ENCODE results near the gene RABEP1. TPM values are rescaled to one million over a fixed set of nuclear protein-coding genes. Genes with fewer than 3 reads are reported as not detected.

The RABEP1 gene
- total and polyA plus RNA-seq, 2 donors from 2014 or later, result 21.1 to 47.6 TPM

DNA sequence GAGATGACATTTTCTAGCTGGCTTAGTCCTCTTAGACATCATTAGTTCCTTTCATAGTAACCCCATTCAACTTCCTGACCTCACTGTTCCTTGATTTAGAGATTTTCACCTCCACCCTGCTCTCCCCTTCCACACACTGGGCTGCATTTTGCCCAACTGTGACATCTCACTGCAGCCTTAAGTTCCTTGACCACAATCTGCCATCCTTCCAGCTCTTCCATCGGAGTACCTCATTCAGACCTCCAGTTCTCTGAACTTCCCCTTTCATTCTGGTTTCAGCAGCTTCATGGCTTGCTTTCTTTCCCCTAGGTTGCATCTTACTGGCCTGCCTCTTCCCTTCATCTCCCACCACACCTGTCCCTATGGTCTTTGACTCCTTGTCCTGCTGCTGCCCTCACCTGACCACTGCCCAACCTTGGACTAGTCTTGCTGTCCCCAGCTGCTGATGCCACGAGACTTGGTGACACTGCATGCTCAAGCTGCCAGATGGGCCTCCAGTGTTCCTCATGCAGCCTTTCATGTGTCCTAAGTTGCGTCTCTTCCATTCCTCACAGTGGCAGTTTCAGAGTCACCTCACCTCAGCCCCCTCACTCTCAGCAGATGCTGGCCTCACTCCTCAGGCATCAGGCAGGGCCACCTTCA lies 96.6 kb downstream of the RABEP1 start:
- intact Hi-C loops (cut with DNase I), result no loop called here
- no peak for DNase-seq
- peaks cover 20 to 53% (median 46%) of the 10 kb centered on the region in 3 donors for H3K36me3 ChIP-seq (ENCODE audit: control insufficient read depth in 2 of 3, insufficient read depth in 3 of 3, low read length in 3 of 3)
- H3K4me3 ChIP-seq (ENCODE audit: low read length in 3 of 3), result no peak overlapping the region
- H3K27me3 ChIP-seq (ENCODE audit: control insufficient read depth, insufficient read depth, low read length), result no peaks in the 10 kb centered on the region
- no peak overlapping the region for H3K9ac ChIP-seq (ENCODE audit: low read length in 3 of 3)
- no peak for FAIRE-seq
- H3K4me1 ChIP-seq (ENCODE audit: control insufficient read depth in 2 of 3, insufficient read depth in 2 of 3, low read depth in 1 of 3, low read length in 3 of 3), result no peaks in the 10 kb centered on the region
- no peaks in the 10 kb centered on the region for H3K9me3 ChIP-seq (ENCODE audit: control insufficient read depth in 2 of 3, insufficient read depth in 1 of 3, low read length in 3 of 3)
- H3K27ac ChIP-seq (ENCODE audit: low read depth in 2 of 2, low read length in 2 of 2), result no peak overlapping the region
- TF ChIP-seq, protein P1, sequence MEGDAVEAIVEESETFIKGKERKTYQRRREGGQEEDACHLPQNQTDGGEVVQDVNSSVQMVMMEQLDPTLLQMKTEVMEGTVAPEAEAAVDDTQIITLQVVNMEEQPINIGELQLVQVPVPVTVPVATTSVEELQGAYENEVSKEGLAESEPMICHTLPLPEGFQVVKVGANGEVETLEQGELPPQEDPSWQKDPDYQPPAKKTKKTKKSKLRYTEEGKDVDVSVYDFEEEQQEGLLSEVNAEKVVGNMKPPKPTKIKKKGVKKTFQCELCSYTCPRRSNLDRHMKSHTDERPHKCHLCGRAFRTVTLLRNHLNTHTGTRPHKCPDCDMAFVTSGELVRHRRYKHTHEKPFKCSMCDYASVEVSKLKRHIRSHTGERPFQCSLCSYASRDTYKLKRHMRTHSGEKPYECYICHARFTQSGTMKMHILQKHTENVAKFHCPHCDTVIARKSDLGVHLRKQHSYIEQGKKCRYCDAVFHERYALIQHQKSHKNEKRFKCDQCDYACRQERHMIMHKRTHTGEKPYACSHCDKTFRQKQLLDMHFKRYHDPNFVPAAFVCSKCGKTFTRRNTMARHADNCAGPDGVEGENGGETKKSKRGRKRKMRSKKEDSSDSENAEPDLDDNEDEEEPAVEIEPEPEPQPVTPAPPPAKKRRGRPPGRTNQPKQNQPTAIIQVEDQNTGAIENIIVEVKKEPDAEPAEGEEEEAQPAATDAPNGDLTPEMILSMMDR (IDR thresholded peaks at IDR 0.05; ENCODE audit: borderline replicate concordance, extremely low read depth, insufficient read depth), result no peak

DNA sequence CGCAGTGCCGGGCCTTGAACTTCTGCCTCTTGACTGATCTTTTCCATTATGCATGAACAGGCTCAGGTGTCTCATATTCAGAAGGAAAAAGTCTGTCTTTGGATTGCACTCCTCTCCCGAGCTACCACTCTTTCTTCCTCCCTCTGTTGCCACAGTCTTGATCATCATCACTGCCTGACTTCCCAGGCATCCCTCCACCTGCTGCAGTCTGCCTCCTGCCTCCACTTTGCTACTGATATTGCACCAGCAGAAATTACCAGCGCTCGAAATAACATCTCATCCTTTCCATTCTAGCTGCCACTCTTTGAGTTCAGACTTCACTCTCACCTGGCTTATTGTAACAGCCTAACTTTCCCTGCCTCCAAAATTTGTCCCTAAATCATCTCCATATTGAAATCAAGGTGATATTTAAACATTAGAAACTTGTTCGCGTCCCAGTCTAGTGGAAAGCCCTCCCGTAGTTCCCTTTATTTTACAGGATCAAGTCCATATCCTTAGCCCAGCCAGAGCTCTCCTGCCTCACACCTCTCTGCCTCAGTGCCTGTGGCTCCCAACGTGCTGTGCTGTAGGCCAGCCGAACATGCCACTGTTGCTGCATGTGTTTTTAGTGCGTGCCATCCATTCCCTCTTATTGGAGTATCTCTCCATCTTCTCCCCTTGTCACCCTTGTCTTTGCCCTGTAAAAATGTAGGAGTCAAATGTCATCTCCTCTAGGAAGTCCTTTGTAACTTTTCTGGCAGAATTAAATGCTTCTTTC lies 97.4 kb downstream of the RABEP1 start:
- DNase-seq, result no peak
- intact Hi-C loops (cut with DNase I), result no loop called here

DNA sequence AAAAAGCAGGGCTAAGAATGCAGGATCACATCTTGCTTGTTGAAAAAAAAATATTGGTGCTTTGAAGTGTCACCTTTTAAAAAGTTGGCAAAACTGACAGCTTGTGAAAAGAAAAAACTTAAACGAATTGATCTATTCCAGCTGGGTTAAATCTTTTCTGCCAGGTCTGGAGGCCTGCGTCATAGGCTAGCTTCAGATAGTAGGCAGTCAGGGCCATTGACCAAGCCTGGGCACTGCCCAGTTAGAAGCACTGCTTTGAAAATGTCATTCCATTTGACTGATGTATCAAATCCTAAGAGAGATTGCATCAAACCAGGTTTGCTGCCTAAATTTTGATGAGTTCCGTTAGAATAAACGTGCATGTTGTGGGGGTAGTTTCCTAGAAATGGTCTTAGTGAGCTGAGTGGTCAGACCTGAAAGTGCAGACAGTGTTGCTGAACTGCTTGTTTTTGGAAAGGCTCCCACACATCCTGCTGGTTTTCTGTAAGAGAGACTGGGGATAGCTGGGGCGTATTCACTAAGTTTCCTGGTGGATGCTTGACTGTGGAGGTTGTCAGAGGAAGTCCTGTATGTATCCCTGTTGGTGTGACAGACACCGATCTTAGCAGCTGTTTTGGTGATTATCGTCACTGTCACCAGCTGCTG lies 98.5 kb downstream of the RABEP1 start:
- H3K4me3 ChIP-seq (ENCODE audit: low read length in 3 of 3), result no peak overlapping the region
- FAIRE-seq (no peak), DNase-seq (no peak)
- H3K27me3 ChIP-seq (ENCODE audit: control insufficient read depth, insufficient read depth, low read length), result no peaks in the 10 kb centered on the region
- TF ChIP-seq, protein P1 (IDR thresholded peaks at IDR 0.05; ENCODE audit: borderline replicate concordance, extremely low read depth, insufficient read depth), result no peak
- no peaks in the 10 kb centered on the region for H3K9me3 ChIP-seq (ENCODE audit: control insufficient read depth in 2 of 3, insufficient read depth in 1 of 3, low read length in 3 of 3)
- no peaks in the 10 kb centered on the region for H3K4me1 ChIP-seq (ENCODE audit: control insufficient read depth in 2 of 3, insufficient read depth in 2 of 3, low read depth in 1 of 3, low read length in 3 of 3)
- no peak overlapping the region for H3K9ac ChIP-seq (ENCODE audit: low read length in 3 of 3)
- H3K27ac ChIP-seq (ENCODE audit: low read depth in 2 of 2, low read length in 2 of 2), result no peak overlapping the region
- intact Hi-C loops (cut with DNase I), result no loop called here
- H3K36me3 ChIP-seq (ENCODE audit: control insufficient read depth in 2 of 3, insufficient read depth in 3 of 3, low read length in 3 of 3), result peaks cover 19 to 60% (median 53%) of the 10 kb centered on the region in 3 donors

More for the DNA sequence above, 97.4 kb downstream of the RABEP1 start:
- no peaks in the 10 kb centered on the region for H3K27me3 ChIP-seq (ENCODE audit: control insufficient read depth, insufficient read depth, low read length)
- TF ChIP-seq, protein P1 (IDR thresholded peaks at IDR 0.05; ENCODE audit: borderline replicate concordance, extremely low read depth, insufficient read depth), result no peak
- H3K27ac ChIP-seq (ENCODE audit: low read depth in 2 of 2, low read length in 2 of 2), result no peak overlapping the region
- no peak overlapping the region for H3K4me3 ChIP-seq (ENCODE audit: low read length in 3 of 3)
- H3K36me3 ChIP-seq (ENCODE audit: control insufficient read depth in 2 of 3, insufficient read depth in 3 of 3, low read length in 3 of 3), result peaks cover 19 to 56% (median 51%) of the 10 kb centered on the region in 3 donors
- no peaks in the 10 kb centered on the region for H3K4me1 ChIP-seq (ENCODE audit: control insufficient read depth in 2 of 3, insufficient read depth in 2 of 3, low read depth in 1 of 3, low read length in 3 of 3)
- no peaks in the 10 kb centered on the region for H3K9me3 ChIP-seq (ENCODE audit: control insufficient read depth in 2 of 3, insufficient read depth in 1 of 3, low read length in 3 of 3)
- H3K9ac ChIP-seq (ENCODE audit: low read length in 3 of 3), result no peak overlapping the region
- FAIRE-seq, result no peak
